D721Med (cell line): ENCODE measurements around the gene TRMT44.

Source experiments
- DNase-seq: peaks from one replicate; pipeline ENCODE4 v3.0.0; 2011; ENCODE audit warnings: low spot score; ENCODE audit not compliant: insufficient read length
- FAIRE-seq: peaks from 2 replicates; lab custom pipeline; 2011; peaks lifted over from hg19 to GRCh38; lab: Jason Lieb, UNC
- TF ChIP-seq, protein P1 (sequence below): IDR thresholded peaks from 2 replicates; pipeline ENCODE4 v1.5.1; 2012; ENCODE audit warnings: mild to moderate bottlenecking, control low read depth; ENCODE audit not compliant: insufficient read depth; ENCODE audit errors: missing control alignments

Gene TRMT44

DNA sequence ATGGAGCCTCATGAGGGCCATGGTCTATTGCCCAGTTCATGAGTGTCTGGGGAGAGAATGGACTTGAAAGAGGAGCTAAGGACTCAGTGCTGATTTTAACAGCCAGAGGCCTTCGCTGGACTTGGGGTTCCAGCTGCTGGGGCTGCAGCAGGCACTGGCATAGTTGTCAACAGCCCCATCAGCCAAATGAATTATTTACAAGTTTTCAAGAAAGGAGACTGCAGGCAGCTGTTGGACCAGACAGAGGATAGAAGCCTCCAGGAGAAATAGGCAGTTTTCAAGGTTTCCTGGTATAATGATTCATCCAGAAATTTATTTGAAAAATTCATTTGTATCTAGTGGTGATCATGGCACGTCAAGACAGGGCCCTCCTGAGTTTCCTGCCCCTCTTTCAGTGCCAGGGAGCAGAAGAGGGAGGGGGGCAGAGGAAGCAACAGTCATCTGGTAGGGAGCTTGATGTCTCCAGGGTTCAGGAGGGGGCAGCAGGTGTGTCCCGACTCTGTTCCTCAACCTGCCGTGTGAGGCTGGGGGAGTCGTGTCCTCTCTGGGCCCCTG lies 76.5 kb downstream of the TRMT44 start:
- FAIRE-seq (no peak), DNase-seq (no peak)
- TF ChIP-seq, protein P1, sequence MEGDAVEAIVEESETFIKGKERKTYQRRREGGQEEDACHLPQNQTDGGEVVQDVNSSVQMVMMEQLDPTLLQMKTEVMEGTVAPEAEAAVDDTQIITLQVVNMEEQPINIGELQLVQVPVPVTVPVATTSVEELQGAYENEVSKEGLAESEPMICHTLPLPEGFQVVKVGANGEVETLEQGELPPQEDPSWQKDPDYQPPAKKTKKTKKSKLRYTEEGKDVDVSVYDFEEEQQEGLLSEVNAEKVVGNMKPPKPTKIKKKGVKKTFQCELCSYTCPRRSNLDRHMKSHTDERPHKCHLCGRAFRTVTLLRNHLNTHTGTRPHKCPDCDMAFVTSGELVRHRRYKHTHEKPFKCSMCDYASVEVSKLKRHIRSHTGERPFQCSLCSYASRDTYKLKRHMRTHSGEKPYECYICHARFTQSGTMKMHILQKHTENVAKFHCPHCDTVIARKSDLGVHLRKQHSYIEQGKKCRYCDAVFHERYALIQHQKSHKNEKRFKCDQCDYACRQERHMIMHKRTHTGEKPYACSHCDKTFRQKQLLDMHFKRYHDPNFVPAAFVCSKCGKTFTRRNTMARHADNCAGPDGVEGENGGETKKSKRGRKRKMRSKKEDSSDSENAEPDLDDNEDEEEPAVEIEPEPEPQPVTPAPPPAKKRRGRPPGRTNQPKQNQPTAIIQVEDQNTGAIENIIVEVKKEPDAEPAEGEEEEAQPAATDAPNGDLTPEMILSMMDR, result no peak

DNA sequence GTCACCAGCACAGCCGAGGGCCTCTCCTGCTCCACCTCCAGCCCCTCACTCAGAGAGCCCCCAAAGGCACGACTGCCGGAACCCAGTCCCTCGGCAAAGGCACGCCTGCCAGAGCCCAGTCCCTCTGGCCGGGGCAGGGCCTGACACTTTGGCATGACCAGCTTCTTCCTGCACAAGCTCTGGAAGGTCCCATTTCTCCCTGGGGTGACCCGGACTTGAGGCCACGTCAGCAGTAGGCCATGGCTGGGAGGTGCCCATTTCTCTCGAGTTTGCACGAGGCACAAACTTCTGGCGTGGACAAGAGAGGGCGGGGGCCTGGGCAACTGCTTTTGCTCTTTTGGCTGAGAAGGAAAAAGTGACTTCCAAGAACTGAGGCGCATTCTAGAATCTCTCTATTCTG lies 77.4 kb downstream of the TRMT44 start:
- no peak for FAIRE-seq
- TF ChIP-seq, protein P1, result no peak
- no peak for DNase-seq

DNA sequence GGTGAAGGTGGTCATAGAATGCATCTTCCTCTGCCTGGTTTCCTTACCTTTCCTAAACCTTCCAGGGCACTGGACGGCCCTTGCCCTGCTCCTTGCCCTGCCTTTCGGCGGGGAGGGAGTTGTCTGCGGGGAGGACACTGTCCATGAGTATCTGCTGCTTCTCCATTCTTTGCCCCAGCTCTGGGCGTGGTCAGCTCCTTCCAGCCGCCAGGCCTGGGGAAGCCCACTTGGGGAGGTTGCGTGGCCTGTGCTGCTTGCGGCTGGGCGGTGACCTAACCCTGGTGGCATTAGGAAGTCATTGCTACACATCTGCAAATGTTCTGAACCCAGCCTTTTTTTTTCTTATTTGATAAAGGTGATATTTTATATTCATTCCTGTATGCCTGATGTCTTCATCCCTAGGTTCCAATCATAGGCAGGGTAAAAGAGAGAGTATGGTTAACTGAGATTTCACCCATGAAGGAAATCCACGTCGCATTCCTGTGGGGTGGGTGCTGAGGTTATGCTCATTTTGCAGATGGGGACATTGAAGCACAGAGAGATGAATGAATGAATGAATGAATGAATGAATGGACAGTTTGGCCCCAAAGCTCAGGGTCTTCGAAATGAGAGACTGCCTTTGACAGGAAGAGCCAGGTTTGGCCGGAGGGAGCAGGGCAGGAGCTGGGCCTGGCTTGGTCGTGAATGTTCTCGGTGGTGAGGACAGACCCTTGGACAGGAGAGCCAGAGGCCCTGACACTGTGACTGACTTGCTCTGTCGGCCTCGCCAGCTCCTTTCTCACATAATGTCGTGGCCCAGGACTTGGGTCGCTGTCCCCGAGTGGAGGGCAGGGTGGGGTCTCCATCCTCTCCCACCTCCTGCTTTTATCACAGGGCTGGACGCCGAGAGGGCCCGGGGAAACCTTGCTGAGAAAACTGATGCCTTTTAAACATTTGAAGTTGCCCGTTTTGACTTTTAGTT lies 81.9 kb downstream of the TRMT44 start:
- TF ChIP-seq, protein P1, result no peak
- no peak for FAIRE-seq
- no peak for DNase-seq

DNA sequence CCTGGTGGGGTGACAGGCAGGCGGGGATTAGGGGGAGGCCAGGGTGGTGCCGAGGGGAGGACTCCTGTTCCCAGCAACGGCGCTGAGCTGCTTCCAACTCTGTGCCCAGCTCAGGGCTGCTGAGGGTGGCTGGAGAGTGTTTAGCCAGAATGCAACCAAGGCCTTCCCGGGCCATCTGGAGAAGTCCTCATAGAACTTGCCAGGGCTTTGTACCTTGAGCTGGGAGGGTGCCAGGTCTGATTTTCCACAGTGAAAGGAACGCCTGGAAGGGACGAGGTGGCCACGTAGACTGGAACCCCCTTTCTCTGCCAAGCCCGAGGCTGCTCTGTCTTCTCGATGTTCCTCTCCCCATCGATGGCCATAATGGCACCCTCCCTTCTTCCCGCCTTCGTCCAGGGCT lies 82.6 kb downstream of the TRMT44 start:
- DNase-seq (no peak), FAIRE-seq (no peak)
- TF ChIP-seq, protein P1, result no peak

DNA sequence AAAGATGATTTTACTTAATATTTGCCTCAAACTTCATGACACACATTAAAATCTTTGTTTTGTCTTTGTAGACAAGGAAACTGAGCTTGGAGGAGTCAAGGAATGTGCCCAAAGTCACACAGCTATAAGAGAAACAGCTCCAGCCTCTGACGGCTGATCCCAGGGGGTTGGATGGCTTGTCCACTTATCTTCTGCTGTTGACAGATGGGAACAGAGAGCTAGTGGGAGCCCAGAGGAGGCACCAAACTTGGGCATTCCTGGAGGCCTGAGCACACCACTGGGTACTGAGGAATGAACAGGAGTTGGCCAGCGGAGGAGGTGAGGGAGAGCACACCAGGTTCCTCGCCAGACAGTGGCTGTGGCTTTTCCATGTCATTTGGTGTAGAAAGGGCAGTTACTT lies 83.2 kb downstream of the TRMT44 start:
- TF ChIP-seq, protein P1, result no peak
- FAIRE-seq (no peak), DNase-seq (no peak)

DNA sequence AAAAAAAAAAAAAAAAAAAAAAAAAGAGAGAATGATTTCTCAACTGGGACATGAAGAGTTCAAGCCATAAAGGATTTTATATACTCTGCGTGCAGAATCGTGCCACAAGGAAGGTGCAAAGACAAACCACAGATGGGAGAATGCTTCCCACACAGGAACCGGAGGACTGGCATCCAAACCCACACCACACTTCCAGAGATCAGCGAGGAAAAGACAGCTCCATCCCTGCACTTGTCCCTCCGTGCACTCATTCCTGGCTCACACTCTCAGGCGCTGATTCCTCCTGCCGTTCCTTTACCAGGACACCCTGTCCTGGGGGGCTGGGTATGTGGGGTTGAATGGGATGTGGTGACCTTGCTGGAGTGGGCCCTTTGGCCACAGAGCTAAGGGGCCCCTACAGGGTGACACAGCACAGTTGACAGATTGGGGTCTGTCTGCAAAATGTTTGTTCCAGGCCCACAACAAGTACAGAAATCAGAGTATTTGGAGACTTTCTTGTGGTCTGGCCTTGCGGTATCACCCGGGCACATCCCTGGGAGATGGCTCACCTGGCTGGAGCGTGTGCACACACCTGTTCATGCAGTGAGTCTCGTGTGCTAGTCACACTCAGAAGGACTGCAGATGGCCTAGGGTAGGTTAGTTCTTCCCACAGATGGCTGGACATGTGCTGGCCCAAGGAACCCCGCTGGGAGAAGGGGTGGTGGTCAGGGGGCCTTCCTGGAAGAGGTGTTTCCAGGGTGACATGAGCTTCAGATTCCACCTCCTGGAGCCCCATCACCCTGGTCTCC lies 84.2 kb downstream of the TRMT44 start:
- no peak for DNase-seq
- no peak for FAIRE-seq
- TF ChIP-seq, protein P1, result no peak
